ENCODE results near the gene ARG1. TPM values are rescaled to one million over a fixed set of nuclear protein-coding genes. Genes with fewer than 3 reads are reported as not detected.

ARG1 gene
- total RNA-seq, 1 donor from 2014 or later = not detected

DNA sequence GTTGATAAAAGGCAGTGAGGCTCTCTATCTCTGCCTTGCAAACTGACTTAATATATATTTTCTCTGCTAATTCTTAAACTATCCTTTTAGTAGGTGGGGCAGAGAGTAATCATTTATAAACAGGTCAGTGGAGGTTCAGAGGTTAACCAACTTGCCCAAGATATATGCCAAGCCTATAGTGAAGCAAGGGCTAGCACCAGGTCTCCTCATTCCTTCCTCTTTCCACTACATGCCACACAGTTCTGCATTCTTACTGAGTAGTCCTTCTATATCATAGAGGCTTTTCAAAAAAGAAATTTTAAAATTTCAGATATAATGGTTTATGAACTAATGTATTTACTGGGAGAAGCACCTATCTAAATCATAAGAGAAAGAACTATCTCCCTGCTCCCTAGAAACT lies 8.5 kb downstream of the ARG1 start:
- DNase-seq (ENCODE audit: extremely low read depth, low read depth, low spot score) = no peak

DNA sequence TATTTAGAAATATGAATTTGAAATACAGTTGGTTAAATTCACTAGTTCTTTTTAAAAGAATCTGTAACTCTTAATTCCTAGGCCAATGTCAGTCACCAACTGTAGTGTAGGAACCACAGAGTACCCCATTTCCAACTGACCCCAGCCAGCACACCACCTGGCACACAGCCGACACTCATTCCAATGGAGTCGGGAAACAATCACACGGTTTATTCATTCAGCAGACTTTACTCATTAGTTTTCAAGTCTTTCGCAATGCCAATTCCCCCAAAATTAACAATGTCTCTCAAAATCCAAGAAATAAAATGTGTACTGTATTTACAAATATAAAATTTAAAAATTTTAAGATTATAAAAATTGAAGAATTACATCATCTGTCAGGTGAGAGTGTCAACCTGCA lies 13.5 kb downstream of the ARG1 start:
- no peak for DNase-seq (ENCODE audit: extremely low read depth, low read depth, low spot score)

DNA sequence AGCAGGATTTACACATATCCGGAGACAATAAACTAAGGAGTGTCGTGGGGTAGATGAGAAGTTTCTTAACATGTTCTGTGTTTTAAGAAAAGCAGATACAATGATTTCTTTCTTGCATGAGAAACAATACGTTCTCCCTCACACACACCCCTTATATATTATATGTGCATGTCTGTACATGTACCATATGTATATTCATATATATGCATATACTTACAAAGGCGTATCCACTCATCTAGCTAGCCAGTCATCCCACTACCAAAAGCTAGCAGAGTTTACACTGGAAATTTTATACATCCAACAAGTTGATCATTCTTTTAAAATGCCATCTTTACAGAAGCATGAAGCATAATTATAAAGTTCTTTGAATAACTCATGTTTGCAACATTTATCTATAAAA lies 14.9 kb downstream of the ARG1 start:
- no peak for DNase-seq (ENCODE audit: extremely low read depth, low read depth, low spot score)

DNA sequence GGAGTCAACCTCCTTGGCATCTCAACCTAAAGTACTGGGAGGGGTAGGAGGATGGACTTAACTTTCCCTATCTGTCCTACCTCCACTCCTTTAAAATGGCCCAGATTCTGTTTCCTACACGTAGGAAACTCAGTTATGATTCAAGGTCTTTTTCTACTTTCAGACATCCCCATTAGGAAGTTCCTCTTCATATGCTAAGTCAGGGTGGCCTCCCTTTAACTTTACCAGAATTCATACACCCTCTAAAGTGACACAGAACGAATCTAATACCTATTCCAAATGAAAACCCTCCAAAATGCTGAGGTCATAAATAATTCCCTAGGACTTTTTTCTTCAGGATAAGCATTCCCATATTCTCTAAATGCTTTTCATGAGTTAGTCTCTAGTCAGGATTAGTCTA lies 15.6 kb downstream of the ARG1 start:
- no peak for DNase-seq (ENCODE audit: extremely low read depth, low read depth, low spot score)

DNA sequence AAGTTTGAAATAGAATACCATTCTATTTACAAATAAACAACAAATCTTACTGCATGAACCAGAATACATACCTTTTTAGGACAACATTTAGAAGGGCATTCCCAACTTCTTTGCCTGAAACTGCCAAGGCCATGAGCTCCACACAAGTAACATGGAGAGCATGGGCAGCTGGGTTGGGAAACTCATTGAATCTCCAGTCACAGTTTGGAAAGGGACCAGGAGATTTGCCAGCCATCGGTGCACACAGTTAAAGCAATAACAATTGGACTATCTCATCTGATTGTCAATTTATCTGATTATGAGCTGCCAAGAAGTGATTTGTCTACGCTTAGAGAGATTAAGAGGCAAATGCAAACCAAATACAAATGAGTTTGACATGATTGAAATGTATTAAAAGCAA lies 19.9 kb downstream of the ARG1 start:
- no peak for DNase-seq (ENCODE audit: extremely low read depth, low read depth, low spot score)

DNA sequence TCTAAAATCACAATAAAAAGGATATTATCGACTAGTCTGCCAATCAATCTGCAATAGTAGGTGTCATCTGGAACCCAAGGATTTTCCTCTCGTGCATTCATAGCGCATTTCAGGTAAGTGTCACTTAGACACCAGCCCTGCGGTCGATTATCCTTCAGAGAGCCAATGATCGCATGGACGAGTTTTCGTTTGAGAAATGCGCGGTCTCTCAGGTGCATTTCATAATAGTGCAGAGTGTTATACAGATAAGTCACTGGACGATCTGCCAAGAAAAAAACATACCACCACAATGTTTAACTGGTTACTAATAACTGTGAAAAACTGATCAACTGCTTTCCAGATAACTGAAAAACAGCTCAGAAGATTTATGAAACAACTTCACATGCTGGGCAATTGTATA lies 21.0 kb downstream of the ARG1 start:
- DNase-seq (ENCODE audit: extremely low read depth, low read depth, low spot score) = no peak

DNA sequence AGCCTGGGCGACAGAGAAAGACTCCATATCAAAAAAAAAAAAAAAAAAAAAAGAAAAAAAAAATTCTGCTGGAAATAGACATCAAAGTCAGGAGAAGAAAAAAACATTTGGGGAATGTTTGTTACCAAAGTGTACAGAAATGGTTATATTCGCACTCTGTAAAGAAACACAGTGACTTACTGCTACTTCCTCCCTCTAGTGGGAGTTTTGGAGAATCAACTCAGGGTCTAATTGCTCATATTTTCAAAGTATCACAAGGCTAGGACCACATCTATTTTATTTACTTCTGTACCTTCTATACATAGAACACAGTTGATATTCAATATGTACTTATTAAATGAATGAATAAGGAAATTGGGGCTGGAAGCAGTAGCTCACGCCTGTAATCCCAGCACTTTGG lies 24.4 kb downstream of the ARG1 start:
- DNase-seq (ENCODE audit: extremely low read depth, low read depth, low spot score) = no peak

DNA sequence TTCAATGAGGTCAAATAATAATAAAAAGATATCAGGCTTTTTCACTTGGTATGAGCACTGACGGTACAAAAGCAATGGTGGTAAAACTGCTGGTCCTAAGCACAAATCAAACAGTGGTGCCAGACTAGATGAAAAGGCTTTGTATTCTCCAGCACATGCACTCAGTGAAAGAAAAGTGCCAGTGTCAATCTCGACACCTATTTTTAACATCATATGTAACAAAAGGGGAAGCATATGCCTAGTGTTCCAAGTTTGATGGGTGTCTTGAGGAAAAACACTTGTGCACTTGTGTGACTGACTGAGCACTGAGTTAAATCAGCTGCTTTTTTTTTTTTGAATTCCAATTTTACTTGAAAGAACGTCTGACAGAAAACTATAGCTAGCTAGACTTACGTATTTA lies 27.7 kb downstream of the ARG1 start:
- no peak for DNase-seq (ENCODE audit: extremely low read depth, low read depth, low spot score)

DNA sequence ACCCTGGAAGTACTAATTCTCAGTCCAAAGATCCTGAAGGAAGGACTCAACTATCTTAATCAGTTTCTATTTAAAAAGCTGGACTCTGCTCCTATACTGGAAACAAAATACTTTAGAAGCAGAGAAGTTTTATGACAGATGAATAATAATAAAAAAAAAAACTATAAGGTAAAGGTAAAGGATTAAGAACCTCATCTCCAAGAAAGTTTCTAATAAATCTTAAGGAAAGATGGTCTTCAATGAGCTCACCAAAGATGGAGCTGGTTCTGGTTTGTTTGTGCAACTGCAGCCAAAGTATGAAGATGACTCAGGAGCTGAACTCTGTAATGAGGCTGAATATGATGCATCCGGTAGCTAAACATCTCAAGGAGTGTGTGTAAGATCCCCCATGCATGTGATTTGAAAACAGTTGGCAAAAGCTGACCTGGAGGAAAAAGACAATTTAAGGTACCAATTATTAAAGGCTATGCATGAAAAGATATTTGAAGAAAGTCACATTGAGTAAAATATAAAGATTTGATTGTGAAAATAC lies 29.8 kb downstream of the ARG1 start:
- no peak for DNase-seq (ENCODE audit: extremely low read depth, low read depth, low spot score)

DNA sequence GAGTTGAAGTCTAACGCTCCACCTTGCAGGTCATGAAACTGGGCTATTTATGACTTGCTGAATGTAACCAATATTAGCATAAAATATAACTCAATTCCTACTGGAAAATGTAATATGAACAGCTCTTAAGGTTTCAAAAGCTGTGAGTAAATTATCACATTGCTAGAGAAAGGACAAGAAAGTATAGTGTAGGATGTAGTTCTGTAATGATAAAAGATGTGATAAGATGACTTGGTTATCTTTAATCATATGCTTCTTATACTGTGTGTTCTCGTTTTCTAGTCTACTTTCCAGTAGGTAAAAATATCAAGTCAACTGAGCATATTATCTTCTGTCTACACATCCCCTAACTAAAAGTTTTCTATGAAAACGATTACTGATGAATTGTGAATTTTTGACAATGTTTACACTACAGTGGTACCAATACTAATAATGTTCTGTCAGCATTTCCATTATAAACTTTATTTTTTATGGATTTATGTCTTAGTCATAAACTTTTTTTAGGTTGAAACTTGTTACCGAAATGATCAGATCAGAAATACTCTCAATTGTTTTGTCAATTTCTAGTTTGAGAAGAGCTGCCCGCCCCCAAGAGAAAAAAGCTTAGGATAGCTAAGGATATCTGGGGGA lies 40.4 kb downstream of the ARG1 start:
- DNase-seq (ENCODE audit: extremely low read depth, low read depth, low spot score) = no peak

DNA sequence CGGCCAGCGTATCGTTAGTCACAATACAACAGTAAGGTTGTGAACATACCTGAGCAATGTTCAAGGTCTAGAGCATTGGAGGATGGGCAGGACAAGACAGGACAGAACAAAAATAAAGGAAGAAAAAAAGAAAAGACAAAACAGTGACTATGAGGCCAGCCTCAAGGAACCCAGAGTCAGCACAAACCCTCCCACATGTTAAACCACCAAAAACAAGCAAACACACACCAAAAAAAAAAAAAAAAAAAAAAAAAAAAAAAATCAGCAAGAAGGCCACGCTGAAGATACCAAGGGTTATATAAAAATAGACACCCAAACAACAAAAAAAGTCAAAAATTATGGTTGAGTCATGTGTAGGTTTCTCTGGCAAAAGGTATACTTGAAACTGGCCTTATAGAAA lies 42.2 kb downstream of the ARG1 start:
- no peak for DNase-seq (ENCODE audit: extremely low read depth, low read depth, low spot score)

DNA sequence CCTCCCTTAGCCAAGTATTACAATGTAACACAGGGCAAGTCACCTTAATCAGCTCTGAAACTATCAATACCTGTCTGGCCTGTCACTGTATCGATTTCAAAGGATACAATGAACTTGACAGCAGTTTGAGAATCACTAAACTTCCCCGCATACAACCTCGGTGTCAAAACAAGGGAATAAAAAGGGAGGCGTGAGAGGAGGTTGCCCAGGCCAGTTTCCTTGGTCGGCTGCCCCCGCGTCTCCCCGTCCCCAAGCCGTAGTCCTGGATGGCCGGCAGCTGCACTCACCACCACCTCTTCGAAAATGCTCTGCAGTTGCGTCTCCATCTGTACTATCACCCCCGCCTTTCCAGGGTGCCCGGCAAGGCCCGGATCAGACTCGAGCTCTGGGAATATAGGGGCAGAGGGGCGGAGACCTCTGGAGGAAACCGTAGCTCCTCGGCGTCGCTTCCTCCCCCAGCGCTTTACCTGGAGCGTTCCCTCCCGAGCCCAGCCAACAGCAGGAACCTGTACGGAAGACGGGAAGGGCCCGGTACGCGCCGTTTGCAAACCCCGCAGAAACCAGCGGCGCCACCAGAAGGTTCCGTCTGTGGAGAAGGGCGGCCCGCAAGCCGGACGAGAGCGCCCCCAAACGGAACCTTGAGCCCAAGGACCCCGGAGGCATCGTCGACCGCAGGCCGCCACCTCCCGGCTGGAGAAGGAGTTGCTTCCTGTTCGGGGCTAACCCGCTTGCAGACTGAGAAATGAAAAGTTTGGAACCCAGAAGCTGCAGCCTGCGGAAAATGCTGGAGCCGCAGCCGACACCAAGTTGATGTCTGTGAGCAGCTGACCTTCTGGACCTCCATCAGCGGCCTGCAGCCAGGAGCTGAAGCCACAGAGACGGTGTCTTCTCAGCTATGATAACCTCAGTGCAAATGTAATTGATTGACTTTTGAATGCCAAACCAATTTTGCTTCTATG lies 55.0 kb downstream of the ARG1 start, which contains the start of gene MED23:
MED23 (minus strand) TSS at position 519 of the 959 bp plus-strand sequence; CDS start at position 326, 193 bp downstream.
- peak; percentile 63 for DNase-seq (ENCODE audit: extremely low read depth, low read depth, low spot score)

DNA sequence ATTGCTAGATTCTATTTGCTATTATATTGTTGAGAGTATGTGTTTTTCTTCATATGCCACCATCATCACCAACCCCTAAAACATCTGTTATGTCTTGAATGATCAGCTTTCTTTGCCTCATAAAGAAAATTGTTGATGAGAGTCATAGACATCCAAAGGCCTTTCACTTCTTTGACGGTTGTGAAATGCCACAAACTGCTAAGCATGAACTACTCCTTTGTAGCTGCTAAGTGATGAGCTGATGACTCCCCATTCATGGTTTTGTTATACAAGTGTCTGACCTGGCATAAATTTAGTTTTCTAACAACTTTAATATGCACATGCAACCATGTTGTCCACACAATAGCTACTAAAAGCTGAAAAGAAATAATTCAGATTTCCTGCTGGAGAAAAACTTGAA lies 55.7 kb downstream of the ARG1 start:
- DNase-seq (ENCODE audit: extremely low read depth, low read depth, low spot score) = no peak

DNA sequence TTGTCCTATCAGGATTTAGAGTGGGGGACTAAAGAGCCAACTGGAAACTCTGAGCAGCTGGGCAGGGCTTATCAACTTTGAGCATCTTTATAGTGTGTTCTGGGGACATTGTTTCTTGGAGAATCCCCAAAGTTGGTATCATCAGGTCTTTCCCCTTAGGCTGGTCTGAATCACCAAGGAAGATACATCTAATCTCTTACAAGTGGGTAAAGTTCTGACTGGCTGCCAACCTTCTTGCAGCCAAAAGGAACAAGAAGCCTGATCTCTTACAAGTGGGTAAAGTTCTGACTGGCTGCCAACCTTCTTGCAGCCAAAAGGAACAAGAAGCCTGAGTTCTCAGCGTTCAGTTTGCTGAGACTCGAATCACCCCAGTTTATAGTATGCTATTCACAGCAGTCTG lies 56.6 kb downstream of the ARG1 start:
- DNase-seq (ENCODE audit: extremely low read depth, low read depth, low spot score) = no peak

DNA sequence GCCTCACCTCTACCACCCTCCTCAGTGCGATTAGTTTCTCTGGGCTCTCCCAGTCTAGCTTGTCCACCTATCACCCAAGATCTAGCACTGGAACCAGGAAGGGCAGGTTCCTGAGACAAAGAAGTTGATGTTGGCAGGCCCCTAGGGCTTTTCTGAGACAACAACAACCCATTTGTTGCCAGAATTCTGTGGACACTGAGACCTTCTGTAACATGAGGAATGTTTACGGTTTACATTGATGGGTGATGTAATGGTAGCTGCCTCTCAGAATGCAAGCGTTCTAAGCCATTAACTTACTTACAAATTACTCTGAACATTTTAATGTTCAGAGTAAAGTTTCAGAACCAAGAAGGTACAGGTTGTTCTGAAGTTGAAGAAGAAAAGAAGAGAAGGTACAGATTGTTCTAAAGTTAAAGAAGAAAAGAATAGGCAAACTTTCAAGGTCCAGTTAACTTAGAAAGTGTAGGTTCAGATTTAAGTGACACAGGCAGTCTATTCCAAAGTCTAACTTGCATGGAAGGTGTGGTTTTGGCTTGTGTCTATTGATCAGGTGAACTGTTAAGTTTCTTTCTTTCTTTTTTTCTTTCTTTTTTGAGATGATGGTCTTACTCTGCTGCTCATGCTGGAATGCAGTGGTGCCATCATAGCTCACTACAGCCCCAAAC lies 58.7 kb downstream of the ARG1 start:
- no peak for DNase-seq (ENCODE audit: extremely low read depth, low read depth, low spot score)

Other genes with a start within 250 kb of the ARG1 start
- gene MED23, start 55.0 kb downstream of the ARG1 start, total RNA-seq = 19.0 and 20.9 TPM in 2 replicates
- gene ENPP3, start 64.1 kb downstream of the ARG1 start, total RNA-seq = not detected in 2 replicates
- gene OR2A4, start 128.2 kb downstream of the ARG1 start, total RNA-seq = 0.10 TPM in 1 of 2 replicates, not detected in the other
- 0.05 TPM in 1 of 2 replicates, not detected in the other for gene CTAGE9, start 137.8 kb downstream of the ARG1 start, total RNA-seq
- gene ENPP1, start 234.8 kb downstream of the ARG1 start, total RNA-seq = 0.53 and 1.2 TPM in 2 replicates